K562 (cell line): Measurements from ENCODE around the gene ACOX1. TPM values are rescaled to one million over a fixed set of nuclear protein-coding genes. Genes with fewer than 3 reads are reported as not detected.

Experiments
- ATAC-seq: fragments of 200-7000 bp; cut with Tn5 transposase; 3 replicates; pipeline ENCODE4 v1.9.1; 2020; ENCODE audit warnings: moderate library complexity
- BruUV-seq: library from RNA; stranded (reverse); fragments of 400-500 nt; replicated peaks from 2 replicates; lab custom pipeline; 2021; lab: Mats Ljungman, UMichigan
- CTCF ChIA-PET: fragments of 300-600 bp; formaldehyde crosslinking; extraction: SDS; loops from one replicate; lab custom pipeline; 2021; ENCODE audit warnings: low intra/inter-chr PET ratio; lab: Yijun Ruan, JAX
- POLR2A ChIA-PET: fragments of 300-600, 350-650 bp; sonication (Branson Sonifier 250); formaldehyde crosslinking; extraction: SDS; loops from one replicate; lab custom pipeline; 2021; ENCODE audit warnings: antibody characterized with exemption, inconsistent platforms; lab: Yijun Ruan, JAX
- DNase-seq, 4 experiments: peaks; one replicate each; pipeline versions ENCODE4 v3.0.0 to v3.0.0-alpha.2; 2011 to 2018; ENCODE audit warnings: low spot score in 3 of 4, mixed read lengths in 3 of 4; ENCODE audit errors: extremely low read depth in 1 of 4
- FAIRE-seq: peaks from 2 replicates; lab custom pipeline; 2011; peaks lifted over from hg19 to GRCh38; lab: Jason Lieb, UNC
- H2AFZ ChIP-seq: 2 replicates; pipeline ENCODE4 v1.6.0; 2011; ENCODE audit warnings: low read depth, low read length, control low read depth, inconsistent platforms
- H3K27ac ChIP-seq: fragments of 200-600 bp; 3 replicates; pipeline ENCODE4 v1.8.0; 2011; ENCODE audit warnings: low read depth, mild to moderate bottlenecking, control low read depth, inconsistent platforms, low read length, moderate library complexity, mixed read lengths; ENCODE audit errors: extremely low read depth
- H3K27me3 ChIP-seq, 2 experiments: fragments of 300-600 bp in 1 of 2; 2 replicates in 1 of 2; 3 replicates in 1 of 2; pipeline versions ENCODE4 v1.6.0 to v1.8.0; 2011; ENCODE audit warnings: inconsistent platforms in 2 of 2, low read length in 2 of 2, mild to moderate bottlenecking in 1 of 2, mixed read lengths in 1 of 2, moderate library complexity in 1 of 2; ENCODE audit not compliant: control insufficient read depth in 2 of 2, insufficient read depth in 2 of 2
- H3K36me3 ChIP-seq: fragments of 300-600 bp; 3 replicates; pipeline ENCODE4 v1.8.0; 2011; ENCODE audit warnings: mild to moderate bottlenecking, low read length, inconsistent platforms; ENCODE audit not compliant: control insufficient read depth, insufficient read depth
- H3K4me1 ChIP-seq, 2 experiments: fragments of 200-600 bp in 1 of 2; replicated peaks in 1 of 2; 2 replicates in 1 of 2; 3 replicates in 1 of 2; pipeline versions ENCODE4 v1.5.1 to v1.8.0; 2011; ENCODE audit warnings: inconsistent platforms in 2 of 2, low read length in 2 of 2, mild to moderate bottlenecking in 1 of 2, mixed read lengths in 1 of 2, moderate library complexity in 1 of 2; ENCODE audit not compliant: control insufficient read depth in 2 of 2, insufficient read depth in 2 of 2
- H3K4me2 ChIP-seq: 2 replicates; pipeline ENCODE4 v1.6.1; 2011; ENCODE audit warnings: low read length, control low read depth, inconsistent platforms, mixed read lengths; ENCODE audit not compliant: insufficient read depth
- H3K4me3 ChIP-seq: fragments of 200-600 bp; sonication (generic), shearing (Covaris generic); 2 replicates; pipeline ENCODE4 v1.5.1; 2016; ENCODE audit warnings: control low read depth, inconsistent platforms
- H3K79me2 ChIP-seq: fragments of 200-600 bp; 3 replicates; pipeline ENCODE4 v1.8.0; 2011; ENCODE audit warnings: low read length, inconsistent platforms; ENCODE audit not compliant: control insufficient read depth, insufficient read depth
- H3K9ac ChIP-seq, 2 experiments: 2 replicates each; pipeline versions ENCODE4 v1.6.0 to v1.6.1; 2011; ENCODE audit warnings: low read depth in 2 of 2, low read length in 2 of 2, control low read depth in 1 of 2, inconsistent platforms in 1 of 2, mild to moderate bottlenecking in 1 of 2, mixed read lengths in 1 of 2; ENCODE audit not compliant: insufficient read depth in 1 of 2
- H3K9me1 ChIP-seq: one replicate; pipeline ENCODE4 v1.6.0; 2011; ENCODE audit warnings: inconsistent platforms, mild to moderate bottlenecking, low read length, moderate library complexity; ENCODE audit not compliant: control insufficient read depth, insufficient read depth
- H3K9me3 ChIP-seq: replicated peaks from 2 replicates; pipeline ENCODE4 v1.5.1; 2011; ENCODE audit warnings: low read depth, low read length, inconsistent platforms; ENCODE audit not compliant: control insufficient read depth, insufficient read depth
- H4K20me1 ChIP-seq: replicated peaks from 2 replicates; pipeline ENCODE4 v1.6.1; 2011; ENCODE audit warnings: low read length, inconsistent platforms, mixed read lengths; ENCODE audit not compliant: control insufficient read depth, insufficient read depth
- ELF1 ChIP-seq: fragments of 200-800 bp; sonication (Bioruptor generic); IDR thresholded peaks from 2 replicates; pipeline ENCODE4 v1.6.1; 2016; ENCODE audit warnings: missing genetic modification characterization, missing compliant biosample characterization
- GTF3C2 ChIP-seq: IDR thresholded peaks from 3 replicates; pipeline ENCODE4 v1.6.1; 2011; ENCODE audit warnings: borderline replicate concordance, mild to moderate bottlenecking, moderate library complexity; ENCODE audit not compliant: insufficient read length; ENCODE audit errors: extremely low read depth
- HDAC2 ChIP-seq: fragments of 450-650 bp; IDR thresholded peaks from 2 replicates; pipeline ENCODE4 v1.6.1; 2016; ENCODE audit warnings: mild to moderate bottlenecking
- HNRNPUL1 ChIP-seq: fragments of 200-400 bp; formaldehyde crosslinking; IDR thresholded peaks from 2 replicates; pipeline ENCODE4 v1.6.1; 2017; ENCODE audit warnings: low read length
- KDM1A ChIP-seq, 2 experiments: fragments of 450-650 bp; IDR thresholded peaks; 2 replicates each; pipeline ENCODE4 v1.6.1; 2016; ENCODE audit warnings: mild to moderate bottlenecking in 2 of 2
- MED1 ChIP-seq: sonication (generic); formaldehyde crosslinking; IDR thresholded peaks from 2 replicates; pipeline ENCODE4 v1.8.1; 2023; ENCODE audit warnings: missing genetic modification reagents, borderline replicate concordance
- RB1 ChIP-seq: fragments of 450-650 bp; IDR thresholded peaks from 2 replicates; pipeline ENCODE4 v1.6.1; 2017; ENCODE audit warnings: low read depth, mild to moderate bottlenecking
- TAF7 ChIP-seq: fragments of 450-650 bp; IDR thresholded peaks from 2 replicates; pipeline ENCODE4 v1.6.1; 2016; ENCODE audit warnings: missing genetic modification characterization, missing compliant biosample characterization
- TOE1 ChIP-seq, 2 experiments: fragments of 450-650 bp in 1 of 2; sonication (generic) in 1 of 2; formaldehyde crosslinking in 1 of 2; IDR thresholded peaks; 2 replicates each; pipeline versions ENCODE4 v1.7.1 to v1.8.0; 2016 to 2022; ENCODE audit warnings: borderline replicate concordance in 2 of 2, mild to moderate bottlenecking in 2 of 2, antibody characterized with exemption in 1 of 2, inconsistent platforms in 1 of 2, low read depth in 1 of 2, missing genetic modification reagents in 1 of 2, moderate library complexity in 1 of 2
- XRCC3 ChIP-seq: fragments of 450-650 bp; IDR thresholded peaks from 2 replicates; pipeline ENCODE4 v1.6.1; 2017; ENCODE audit warnings: mild to moderate bottlenecking, moderate library complexity
- ZBTB12 ChIP-seq: fragments of 250-450 bp; sonication (Bioruptor Pico); IDR thresholded peaks from 2 replicates; pipeline ENCODE4 v1.4.0; 2020
- ZC3H11A ChIP-seq: IDR thresholded peaks from 2 replicates; pipeline ENCODE4 v1.6.1; 2012; ENCODE audit warnings: low read depth, low read length, improper control_type of control experiment
- ZKSCAN3 ChIP-seq: fragments of 250-450 bp; sonication (Bioruptor Pico); IDR thresholded peaks from 2 replicates; pipeline ENCODE4 v1.4.0; 2020
- ZNF133 ChIP-seq: fragments of 250-450 bp; sonication (Bioruptor Pico); IDR thresholded peaks from 2 replicates; pipeline ENCODE4 v1.4.0; 2020; ENCODE audit warnings: mild to moderate bottlenecking
- ZNF146 ChIP-seq: IDR thresholded peaks from one replicate; pipeline ENCODE4 v1.6.1; 2018; ENCODE audit warnings: missing compliant biosample characterization; ENCODE audit not compliant: unreplicated experiment
- ZNF184 ChIP-seq: sonication (generic); formaldehyde crosslinking; IDR thresholded peaks from 2 replicates; pipeline ENCODE4 v1.5.0; 2020; ENCODE audit warnings: missing genetic modification reagents
- ZNF436 ChIP-seq: fragments of 250-450, 450-650 bp; sonication (Bioruptor Pico); formaldehyde crosslinking; IDR thresholded peaks from 2 replicates; pipeline ENCODE4 v1.7.0; 2020; ENCODE audit warnings: mild to moderate bottlenecking
- ZNF76 ChIP-seq: fragments of 250-450 bp; sonication (Bioruptor Pico); IDR thresholded peaks from 2 replicates; pipeline ENCODE4 v1.4.0; 2020; ENCODE audit warnings: mild to moderate bottlenecking, moderate library complexity, borderline replicate concordance
- WGBS: fragments of 100-300 bp; shearing (Covaris generic); methylation state at CpG from one replicate; pipeline ENCODE4 v1.1.6; 2016; ENCODE audit warnings: low coverage, mixed read lengths; ENCODE audit not compliant: insufficient coverage; ENCODE audit errors: missing lambda C conversion rate; 5-methylcytosine and 5-hydroxymethylcytosine counted together
- in situ Hi-C: fragments of 300-500 bp; cut with MboI; formaldehyde crosslinking; loops from 4 replicates; pipeline ENCODE4 v1.15.0; 2018; ENCODE audit warnings: inconsistent platforms, mixed read lengths
- intact Hi-C: fragments of 100-400 bp; cut with micrococcal nuclease; formaldehyde crosslinking; loops from 2 replicates; pipeline ENCODE4 v1.14.2; 2022
- polyA plus RNA-seq, 8 experiments: library from polyadenylated mRNA; depleted of rRNA in 4 of 8; stranded (reverse) in 5 of 8; unstranded in 3 of 8; fragments of >200 nt; fragmentation: Nextera tagmentation in 2 of 8; fragmentation: Illumina TruSeq in 1 of 8; extraction: Ambion mirVana in 2 of 8; extraction: Trizol in 1 of 8; gene quantifications; 2 replicates each; pipeline versions ENCODE4 v1.2.1 to v1.2.3, GENCODE V29; 2011 to 2014; ENCODE audit warnings: inconsistent platforms in 1 of 8, missing spikeins in 1 of 8
- total RNA-seq, 7 experiments: library from RNA; depleted of rRNA in 6 of 7; stranded (reverse); fragments of >200 nt in 6 of 7; fragmentation: Illumina TruSeq in 2 of 7; extraction: Trizol in 2 of 7; gene quantifications; 2 replicates each; pipeline versions ENCODE4 v1.2.1 to v1.2.3, GENCODE V29; 2011 to 2021; ENCODE audit warnings: low replicate concordance in 1 of 7

ACOX1 gene
- total and polyA plus RNA-seq, 9 of the 15 experiments (the other 6 are each of a cell fraction or from before 2014, with no cell fraction given): 7.8 to 24.1 (median 14.5) TPM

GRCh38 chr17:76027159-76027839, 48.3 kb upstream of the ACOX1 start, which contains the start of gene EVPL:
EVPL (minus strand) TSS chr17:76027306; CDS start chr17:76027198, 108 bp downstream.
- in situ Hi-C loops (no loop called here), intact Hi-C loops (no loop called here)
- DNase-seq (no peak), FAIRE-seq (no peak), ATAC-seq (no peak)
- H3K4me2 ChIP-seq: no peak within 1 kb of the TSS
- WGBS: 59% methylated on average over 18 of the region's 24 CpGs
- H3K9me1 ChIP-seq: no peaks in the 10 kb centered on the region
- no peak within 1 kb of the TSS for H3K4me3 ChIP-seq
- no peaks in the 10 kb centered on the region; a peak in 1 of 5 replicates for H3K27me3 ChIP-seq
- peaks cover 8 to 49% of the 10 kb centered on the region in 2 experiments for H3K4me1 ChIP-seq
- ChIA-PET POLR2A (interaction anchor here (0.5 kb wide), 1 partner anchor 45 kb away, joined by 3 read pairs; the partner anchor contains the start of gene SRP68), CTCF (no interaction called here)
- H3K9me3 ChIP-seq: no peaks in the 10 kb centered on the region
- H3K27ac ChIP-seq: no peak within 1 kb of the TSS
- TF ChIP-seq HDAC2: no peak
- TF ChIP-seq ZNF146 (CRISPR knock-in tag): no peak
- no peak for TF ChIP-seq ZNF133 (CRISPR knock-in tag)
- no peak for TF ChIP-seq ZKSCAN3 (CRISPR knock-in tag)
- TF ChIP-seq KDM1A (IDR thresholded peaks at IDR 0.05): no peak
- no peak for TF ChIP-seq ZNF184 (CRISPR knock-in tag)
- no peak for TF ChIP-seq MED1 (CRISPR knock-in tag)
- TF ChIP-seq HNRNPUL1: no peak
- TF ChIP-seq ZBTB12 (CRISPR knock-in tag): no peak
- no peak for TF ChIP-seq TAF7 (tag)
- TF ChIP-seq ZNF76: no peak
- TF ChIP-seq ZC3H11A: no peak
- no peak for TF ChIP-seq ZNF436
- no peak for TF ChIP-seq RB1
- no peak for TF ChIP-seq XRCC3
- TF ChIP-seq GTF3C2: no peak
- no peak for TF ChIP-seq TOE1 (IDR thresholded peaks at IDR 0.05; ENCODE audit: borderline replicate concordance)
- no peak for TF ChIP-seq TOE1 (CRISPR knock-in tag; IDR thresholded peaks at IDR 0.05; ENCODE audit: borderline replicate concordance, low read depth)
- TF ChIP-seq ELF1: no peak
- H4K20me1 ChIP-seq: no peaks in the 10 kb centered on the region
- H3K9ac ChIP-seq: no peak within 1 kb of the TSS; a peak in 1 of 4 replicates
- no TSS peak for BruUV-seq
- no peak within 1 kb of the TSS for H2AFZ ChIP-seq
- H3K79me2 ChIP-seq: no peaks in the 10 kb centered on the region
- H3K36me3 ChIP-seq: no peaks in the 10 kb centered on the region
